HCT116 (cell line): ENCODE measurements around the gene GARIN5B. TPM values are rescaled to one million over a fixed set of nuclear protein-coding genes. Genes with fewer than 3 reads are reported as not detected.
A peak's percentile ranks its signal among the peaks of the same experiment; 100 is the strongest.

Experiments used
- ATAC-seq: fragments of 200-7000 bp; cut with Tn5 transposase; 2 replicates; pipeline ENCODE4 v1.9.1; 2020; ENCODE audit warnings: mild to moderate bottlenecking, moderate library complexity
- BruUV-seq: library from RNA; stranded (reverse); fragments of 400-500 nt; replicated peaks from 2 replicates; lab custom pipeline; 2021; lab: Mats Ljungman, UMichigan
- CTCF ChIA-PET: fragments of 300-600 bp; sonication (Branson Sonifier 250); formaldehyde crosslinking; loops from one replicate; lab custom pipeline; 2021; ENCODE audit warnings: antibody characterized with exemption; lab: Charles Lee
- POLR2A ChIA-PET: fragments of 300-600, 350-600 bp; sonication (Branson Sonifier 250); formaldehyde crosslinking; loops from one replicate; lab custom pipeline; 2021; ENCODE audit warnings: antibody characterized with exemption; lab: Charles Lee
- RAD21 ChIA-PET, 2 experiments: fragments of 300-600 bp; sonication (Branson Sonifier 250); formaldehyde crosslinking; loops; one replicate each; lab custom pipeline; 2023; ENCODE audit warnings: low total read pairs in 2 of 2; ENCODE audit not compliant: uncharacterized antibody in 2 of 2, unreplicated experiment in 2 of 2, low non-redundant PET in 1 of 2; lab: Charles Lee
- DNase-seq: peaks from one replicate; pipeline ENCODE4 v3.0.0-alpha.2; 2010; ENCODE audit warnings: low read depth, low spot score
- H2AFZ ChIP-seq: fragments of 200-600 bp; shearing (Covaris generic), sonication (generic); 2 replicates; pipeline ENCODE4 v1.6.1; 2017; ENCODE audit warnings: low read depth, mixed run types, mixed read lengths, antibody characterized with exemption, low read length; ENCODE audit not compliant: poor library complexity, severe bottlenecking
- H3K27ac ChIP-seq: 2 replicates; pipeline ENCODE4 v1.5.1; 2012; ENCODE audit warnings: low read depth, low read length
- H3K27me3 ChIP-seq: fragments of 200-600 bp; sonication (generic); 2 replicates; pipeline ENCODE4 v1.6.1; 2016; ENCODE audit warnings: mixed run types, low read length, mixed read lengths; ENCODE audit not compliant: insufficient read depth
- H3K36me3 ChIP-seq, 2 experiments: fragments of 200-500 bp in 1 of 2; fragments of 200-600 bp in 1 of 2; sonication (Bioruptor generic) in 1 of 2; sonication (generic) in 1 of 2; 2 replicates each; pipeline versions ENCODE4 v1.5.1 to v1.6.1; 2014 to 2016; ENCODE audit warnings: low read length in 2 of 2, inconsistent platforms in 1 of 2, mixed read lengths in 1 of 2, mixed run types in 1 of 2; ENCODE audit not compliant: insufficient read depth in 2 of 2, control insufficient read depth in 1 of 2
- H3K4me1 ChIP-seq, 2 experiments: fragments of 200-600 bp in 1 of 2; sonication (generic) in 1 of 2; 2 replicates each; pipeline versions ENCODE4 v1.5.1 to v1.6.1; 2012 to 2017; ENCODE audit warnings: low read length in 2 of 2, inconsistent platforms in 1 of 2, mild to moderate bottlenecking in 1 of 2, mixed read lengths in 1 of 2, mixed run types in 1 of 2, moderate library complexity in 1 of 2; ENCODE audit not compliant: insufficient read depth in 2 of 2, control insufficient read depth in 1 of 2
- H3K4me2 ChIP-seq: fragments of 200-600 bp; sonication (generic); 2 replicates; pipeline ENCODE4 v1.6.1; 2017; ENCODE audit warnings: mixed run types, low read length, mixed read lengths
- H3K4me3 ChIP-seq, 2 experiments: fragments of 200-600 bp in 1 of 2; sonication (generic) in 1 of 2; replicated peaks in 1 of 2; 2 replicates each; pipeline ENCODE4 v1.5.1; 2011 to 2016; ENCODE audit warnings: low read length in 2 of 2, control low read depth in 1 of 2, low read depth in 1 of 2, mild to moderate bottlenecking in 1 of 2, mixed read lengths in 1 of 2, mixed run types in 1 of 2
- H3K79me2 ChIP-seq: fragments of 200-600 bp; sonication (generic); 2 replicates; pipeline ENCODE4 v1.6.1; 2017; ENCODE audit warnings: mild to moderate bottlenecking, mixed run types, low read length, moderate library complexity, mixed read lengths; ENCODE audit not compliant: insufficient read depth
- H3K9ac ChIP-seq: fragments of 200-600 bp; sonication (generic); 2 replicates; pipeline ENCODE4 v1.6.1; 2016; ENCODE audit warnings: low read length, mixed read lengths
- H3K9me2 ChIP-seq: fragments of 200-600 bp; sonication (generic), shearing (Covaris generic); 2 replicates; pipeline ENCODE4 v1.6.1; 2017; ENCODE audit warnings: mixed run types, mild to moderate bottlenecking, moderate library complexity; ENCODE audit not compliant: insufficient read depth
- H3K9me3 ChIP-seq, 2 experiments: fragments of 200-500 bp in 1 of 2; fragments of 200-600 bp in 1 of 2; sonication (Bioruptor generic) in 1 of 2; sonication (generic) in 1 of 2; 2 replicates each; pipeline ENCODE4 v1.6.1; 2014 to 2017; ENCODE audit warnings: low read length in 2 of 2, mixed read lengths in 2 of 2, inconsistent platforms in 1 of 2, low read depth in 1 of 2, mild to moderate bottlenecking in 1 of 2, mixed run types in 1 of 2, moderate library complexity in 1 of 2; ENCODE audit not compliant: control insufficient read depth in 1 of 2, insufficient read depth in 1 of 2
- H4K20me1 ChIP-seq: fragments of 200-600 bp; sonication (generic), shearing (Covaris generic); 2 replicates; pipeline ENCODE4 v1.6.1; 2017; ENCODE audit warnings: mixed run types, mild to moderate bottlenecking, moderate library complexity; ENCODE audit not compliant: insufficient read depth
- CBX3 ChIP-seq: IDR thresholded peaks from 2 replicates; pipeline ENCODE4 v1.6.1; 2012; ENCODE audit warnings: low read depth
- CEBPB ChIP-seq: IDR thresholded peaks from 2 replicates; pipeline ENCODE4 v1.6.1; 2012; ENCODE audit warnings: low read depth
- EGR1 ChIP-seq: IDR thresholded peaks from 2 replicates; pipeline ENCODE4 v1.6.1; 2012; ENCODE audit warnings: low read depth
- ELF1 ChIP-seq: IDR thresholded peaks from 2 replicates; pipeline ENCODE4 v1.6.1; 2012; ENCODE audit warnings: low read depth, borderline replicate concordance
- EZH2 ChIP-seq: fragments of 200-600 bp; sonication (generic); IDR thresholded peaks from 2 replicates; pipeline ENCODE4 v1.6.1; 2017; ENCODE audit warnings: antibody characterized with exemption, mixed run types
- EZH2phosphoT487 ChIP-seq: fragments of 200-600 bp; IDR thresholded peaks from 2 replicates; pipeline ENCODE4 v1.6.1; 2018; ENCODE audit warnings: antibody characterized with exemption, borderline replicate concordance
- JUND ChIP-seq: IDR thresholded peaks from 2 replicates; pipeline ENCODE4 v1.6.1; 2012
- MAX ChIP-seq: IDR thresholded peaks from 2 replicates; pipeline ENCODE4 v1.6.1; 2012
- POLR2A ChIP-seq: IDR thresholded peaks from 2 replicates; pipeline ENCODE4 v1.7.0; 2011; ENCODE audit warnings: borderline replicate concordance; ENCODE audit not compliant: insufficient read depth, insufficient read length; ENCODE audit errors: extremely low read depth
- POLR2AphosphoS5 ChIP-seq: IDR thresholded peaks from 2 replicates; pipeline ENCODE4 v1.6.1; 2011; ENCODE audit warnings: mild to moderate bottlenecking, low read depth, low read length, moderate library complexity
- RAD21 ChIP-seq: IDR thresholded peaks from 2 replicates; pipeline ENCODE4 v1.6.1; 2012; ENCODE audit warnings: low read depth, mild to moderate bottlenecking
- REST ChIP-seq: IDR thresholded peaks from 2 replicates; pipeline ENCODE4 v1.6.1; 2012; ENCODE audit warnings: low read depth
- SIN3A ChIP-seq: IDR thresholded peaks from 2 replicates; pipeline ENCODE4 v1.6.1; 2012; ENCODE audit warnings: low read depth
- SRF ChIP-seq: IDR thresholded peaks from 2 replicates; pipeline ENCODE4 v1.6.1; 2012; ENCODE audit warnings: low read depth
- YY1 ChIP-seq: IDR thresholded peaks from 2 replicates; pipeline ENCODE4 v1.6.1; 2011; ENCODE audit warnings: low read length, low read depth, moderate library complexity, mild to moderate bottlenecking; ENCODE audit not compliant: insufficient replicate concordance; ENCODE audit errors: extremely low read depth
- ZBTB33 ChIP-seq: IDR thresholded peaks from 2 replicates; pipeline ENCODE4 v1.6.1; 2011; ENCODE audit warnings: mild to moderate bottlenecking, low read length, moderate library complexity; ENCODE audit not compliant: insufficient replicate concordance; ENCODE audit errors: extremely low read depth
- ZNF274 ChIP-seq: fragments of 200-500 bp; sonication (Bioruptor generic); IDR thresholded peaks from 2 replicates; pipeline ENCODE4 v1.6.1; 2014; ENCODE audit warnings: mild to moderate bottlenecking, low read depth, low read length, inconsistent platforms
- intact Hi-C: fragments of 100-400 bp; cut with micrococcal nuclease; formaldehyde crosslinking; loops from 2 replicates; pipeline ENCODE4 v1.10.0; 2022
- total RNA-seq: library from RNA; stranded (reverse); gene quantifications from one replicate; pipeline ENCODE4 v1.2.1, GENCODE V29; 2021; ENCODE audit not compliant: unreplicated experiment
- TF ChIP-seq, protein P1 (sequence below), 3 experiments: fragments of 200-600 bp in 1 of 3; sonication (generic) in 1 of 3; IDR thresholded peaks in 2 of 3; conservative IDR thresholded peaks in 1 of 3; 2 replicates each; pipeline ENCODE4 v1.5.1; 2012 to 2017; ENCODE audit warnings: low read depth in 2 of 3, low read length in 2 of 3, antibody characterized with exemption in 1 of 3, borderline replicate concordance in 1 of 3, control low read depth in 1 of 3, mild to moderate bottlenecking in 1 of 3, mixed read lengths in 1 of 3, mixed run types in 1 of 3, moderate library complexity in 1 of 3; ENCODE audit not compliant: insufficient read depth in 1 of 3

Gene GARIN5B
- total RNA-seq, 1 experiment from 2014 or later, result not detected

GRCh38 chr19:55383279-55384130 is 20.4 kb upstream of the GARIN5B start:
- DNase-seq (no peak), ATAC-seq (peak; percentile 29)
- Histone ChIP-seq H3K36me3 (peaks cover 13 to 26% of the 10 kb centered on the region in 2 experiments), H3K27me3 (no peaks in the 10 kb centered on the region), H3K9me2 (no peaks in the 10 kb centered on the region), H4K20me1 (peaks cover 22% of the 10 kb centered on the region; the same call in 1 of the 2 replicates), H3K9ac (peak overlapping the region; percentile 94), H3K79me2 (peaks cover 53% of the 10 kb centered on the region), H3K4me3 (peak overlapping the region; percentile 99 to 100), H2AFZ (no peak overlapping the region), H3K4me1 (peaks cover 6 to 48% of the 10 kb centered on the region in 2 experiments; a peak in 3 of 4 replicates), H3K27ac (peak overlapping the region; percentile 99), H3K4me2 (peak overlapping the region; percentile 99), H3K9me3 (no peaks in the 10 kb centered on the region)
- intact Hi-C loops, result loop anchor here (2.0 to 5.0 kb wide), 2 partner anchors 45 to 81 kb away; partner anchors contain the start of gene KMT5C
- BruUV-seq, result TSS peak; percentile 54
- POLR2A ChIA-PET, result interaction anchor here (1.0 to 2.9 kb wide), 12 partner anchors 8 to 194 kb away, joined by 3 to 13 read pairs (median 6); partner anchors contain the start of genes HSPBP1, PPP6R1 and UBE2S
- CTCF ChIA-PET, result interaction anchor here (1.0 to 1.7 kb wide), 3 partner anchors 56 to 91 kb away, joined by 3 to 12 read pairs (median 3); no protein-coding TSS in a partner anchor
- RAD21 ChIA-PET, result interaction anchor here (1.2 kb wide), 2 partner anchors 44 to 124 kb away, joined by 4 read pairs; partner anchors contain the start of genes KMT5C (in 1 of the 2) and PPP6R1 (in 1 of the 2)
- TF ChIP-seq ELF1 (no peak), POLR2A (no peak), ZBTB33 (no peak), YY1 (no peak), JUND (no peak), CBX3 (no peak), EZH2 (no peak), SRF (no peak), EGR1 (no peak), ZNF274 (no peak), RAD21 (no peak), EZH2phosphoT487 (no peak), POLR2AphosphoS5 (no peak; the same call in 1 of the 2 replicates), CEBPB (no peak), REST (no peak), SIN3A (no peak), MAX (no peak)
- TF ChIP-seq, protein P1, sequence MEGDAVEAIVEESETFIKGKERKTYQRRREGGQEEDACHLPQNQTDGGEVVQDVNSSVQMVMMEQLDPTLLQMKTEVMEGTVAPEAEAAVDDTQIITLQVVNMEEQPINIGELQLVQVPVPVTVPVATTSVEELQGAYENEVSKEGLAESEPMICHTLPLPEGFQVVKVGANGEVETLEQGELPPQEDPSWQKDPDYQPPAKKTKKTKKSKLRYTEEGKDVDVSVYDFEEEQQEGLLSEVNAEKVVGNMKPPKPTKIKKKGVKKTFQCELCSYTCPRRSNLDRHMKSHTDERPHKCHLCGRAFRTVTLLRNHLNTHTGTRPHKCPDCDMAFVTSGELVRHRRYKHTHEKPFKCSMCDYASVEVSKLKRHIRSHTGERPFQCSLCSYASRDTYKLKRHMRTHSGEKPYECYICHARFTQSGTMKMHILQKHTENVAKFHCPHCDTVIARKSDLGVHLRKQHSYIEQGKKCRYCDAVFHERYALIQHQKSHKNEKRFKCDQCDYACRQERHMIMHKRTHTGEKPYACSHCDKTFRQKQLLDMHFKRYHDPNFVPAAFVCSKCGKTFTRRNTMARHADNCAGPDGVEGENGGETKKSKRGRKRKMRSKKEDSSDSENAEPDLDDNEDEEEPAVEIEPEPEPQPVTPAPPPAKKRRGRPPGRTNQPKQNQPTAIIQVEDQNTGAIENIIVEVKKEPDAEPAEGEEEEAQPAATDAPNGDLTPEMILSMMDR (IDR thresholded peaks at IDR 0.05 in 2 of 3, conservative IDR thresholded peaks at IDR 0.05 in 1 of 3; ENCODE audit: borderline replicate concordance in 1 of 3, insufficient read depth in 1 of 3, low read depth in 2 of 3, low read length in 2 of 3), result no peak
